Measurements from ENCODE around the gene SUSD3.

The SUSD3 gene

DNA sequence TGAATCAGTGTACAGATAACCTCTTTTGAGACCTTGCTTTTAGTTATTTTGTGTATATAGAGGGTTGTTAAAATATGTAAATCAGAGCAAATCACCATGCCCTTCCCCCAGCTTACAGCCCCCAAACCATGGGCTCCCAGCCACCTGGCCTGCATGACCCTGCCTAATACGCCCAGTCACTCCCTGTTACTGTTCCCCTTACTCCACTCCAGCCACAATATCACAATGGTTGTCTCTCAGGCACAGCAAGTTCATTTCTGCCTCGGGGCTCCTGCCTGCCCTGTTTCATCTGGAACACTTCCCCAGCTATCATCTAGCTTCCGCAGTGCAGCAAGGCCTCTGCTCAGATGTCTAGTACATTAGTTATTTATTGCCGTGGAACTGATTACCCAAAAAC lies 32.6 kb downstream of the SUSD3 start:
- Histone ChIP-seq H3K79me2 (ENCODE audit: insufficient read depth, low read length) (no peaks in the 10 kb centered on the region), H3K27me3 (ENCODE audit: insufficient read depth, low read length, poor library complexity) (no peaks in the 10 kb centered on the region), H3K36me3 (ENCODE audit: insufficient read depth, low read length) (no peaks in the 10 kb centered on the region), H3K9me3 (ENCODE audit: insufficient read depth, low read length, severe bottlenecking) (no peaks in the 10 kb centered on the region), H3K9ac (ENCODE audit: low read depth, low read length) (no peak overlapping the region), H4K20me1 (ENCODE audit: insufficient read depth, low read length) (no peaks in the 10 kb centered on the region), H3K4me2 (ENCODE audit: insufficient read depth, low read length) (no peak overlapping the region), H3K4me3 (ENCODE audit: low read depth in 1 of 2, low read length in 2 of 2) (no peak overlapping the region), H3K4me1 (ENCODE audit: insufficient read depth, low read length) (peaks cover 11% of the 10 kb centered on the region), H3K27ac (ENCODE audit: low read length) (no peak overlapping the region), H2AFZ (ENCODE audit: low read depth, low read length) (no peak overlapping the region)
- no peak for DNase-seq
- TF ChIP-seq, protein P1, sequence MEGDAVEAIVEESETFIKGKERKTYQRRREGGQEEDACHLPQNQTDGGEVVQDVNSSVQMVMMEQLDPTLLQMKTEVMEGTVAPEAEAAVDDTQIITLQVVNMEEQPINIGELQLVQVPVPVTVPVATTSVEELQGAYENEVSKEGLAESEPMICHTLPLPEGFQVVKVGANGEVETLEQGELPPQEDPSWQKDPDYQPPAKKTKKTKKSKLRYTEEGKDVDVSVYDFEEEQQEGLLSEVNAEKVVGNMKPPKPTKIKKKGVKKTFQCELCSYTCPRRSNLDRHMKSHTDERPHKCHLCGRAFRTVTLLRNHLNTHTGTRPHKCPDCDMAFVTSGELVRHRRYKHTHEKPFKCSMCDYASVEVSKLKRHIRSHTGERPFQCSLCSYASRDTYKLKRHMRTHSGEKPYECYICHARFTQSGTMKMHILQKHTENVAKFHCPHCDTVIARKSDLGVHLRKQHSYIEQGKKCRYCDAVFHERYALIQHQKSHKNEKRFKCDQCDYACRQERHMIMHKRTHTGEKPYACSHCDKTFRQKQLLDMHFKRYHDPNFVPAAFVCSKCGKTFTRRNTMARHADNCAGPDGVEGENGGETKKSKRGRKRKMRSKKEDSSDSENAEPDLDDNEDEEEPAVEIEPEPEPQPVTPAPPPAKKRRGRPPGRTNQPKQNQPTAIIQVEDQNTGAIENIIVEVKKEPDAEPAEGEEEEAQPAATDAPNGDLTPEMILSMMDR (IDR thresholded peaks at IDR 0.05; ENCODE audit: borderline replicate concordance, extremely low read depth, low read length, poor library complexity, severe bottlenecking) = no peak
- no peak for TF ChIP-seq EZH2 (IDR thresholded peaks at IDR 0.05; ENCODE audit: borderline replicate concordance, low read depth, low read length, severe bottlenecking)
- ATAC-seq (ENCODE audit: insufficient read depth, low read depth) = no peak

DNA sequence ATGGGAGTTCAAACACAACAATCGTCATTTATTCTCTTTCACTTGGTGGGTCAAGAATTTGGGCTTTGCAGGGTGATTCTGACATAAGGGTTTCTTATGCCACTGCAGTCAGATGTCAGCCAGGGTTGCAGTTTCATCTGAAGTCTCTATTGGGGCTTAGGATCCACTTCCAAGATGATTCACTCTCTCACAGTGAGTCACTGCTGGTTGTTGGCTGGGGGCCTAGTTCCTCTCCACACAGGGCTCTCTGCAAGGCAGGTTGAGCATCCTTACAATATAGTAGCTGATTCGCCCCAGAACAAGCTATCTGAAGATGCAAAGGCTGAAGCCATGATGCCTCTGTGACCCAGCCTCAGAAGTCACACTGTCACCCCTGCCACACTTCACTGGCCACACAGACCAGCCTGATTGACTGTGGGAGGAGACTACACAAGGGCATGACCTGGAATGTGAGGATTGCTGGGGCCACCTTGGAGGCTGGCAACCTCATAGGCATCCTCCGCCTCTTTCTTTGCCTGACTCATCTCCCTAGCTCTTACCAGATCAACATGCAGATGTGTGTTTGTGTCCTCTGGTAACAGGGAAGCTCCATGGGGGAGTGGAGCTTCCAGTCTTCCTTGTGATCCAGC lies 33.1 kb downstream of the SUSD3 start:
- no peaks in the 10 kb centered on the region for H4K20me1 ChIP-seq (ENCODE audit: insufficient read depth, low read length)
- no peaks in the 10 kb centered on the region for H3K9me3 ChIP-seq (ENCODE audit: insufficient read depth, low read length, severe bottlenecking)
- TF ChIP-seq, protein P1 (IDR thresholded peaks at IDR 0.05; ENCODE audit: borderline replicate concordance, extremely low read depth, low read length, poor library complexity, severe bottlenecking) = no peak
- no peak for TF ChIP-seq EZH2 (IDR thresholded peaks at IDR 0.05; ENCODE audit: borderline replicate concordance, low read depth, low read length, severe bottlenecking)
- H3K9ac ChIP-seq (ENCODE audit: low read depth, low read length) = no peak overlapping the region
- ATAC-seq (ENCODE audit: insufficient read depth, low read depth) (no peak), DNase-seq (no peak)
- no peak overlapping the region for H3K4me2 ChIP-seq (ENCODE audit: insufficient read depth, low read length)
- H3K36me3 ChIP-seq (ENCODE audit: insufficient read depth, low read length) = no peaks in the 10 kb centered on the region; the same call in 1 of the 2 replicates
- no peak overlapping the region for H3K4me3 ChIP-seq (ENCODE audit: low read depth in 1 of 2, low read length in 2 of 2)
- H2AFZ ChIP-seq (ENCODE audit: low read depth, low read length) = no peak overlapping the region
- no peaks in the 10 kb centered on the region; the same call in 1 of the 2 replicates for H3K79me2 ChIP-seq (ENCODE audit: insufficient read depth, low read length)
- H3K27me3 ChIP-seq (ENCODE audit: insufficient read depth, low read length, poor library complexity) = no peaks in the 10 kb centered on the region
- H3K4me1 ChIP-seq (ENCODE audit: insufficient read depth, low read length) = peaks cover 14% of the 10 kb centered on the region
- no peak overlapping the region for H3K27ac ChIP-seq (ENCODE audit: low read length)

DNA sequence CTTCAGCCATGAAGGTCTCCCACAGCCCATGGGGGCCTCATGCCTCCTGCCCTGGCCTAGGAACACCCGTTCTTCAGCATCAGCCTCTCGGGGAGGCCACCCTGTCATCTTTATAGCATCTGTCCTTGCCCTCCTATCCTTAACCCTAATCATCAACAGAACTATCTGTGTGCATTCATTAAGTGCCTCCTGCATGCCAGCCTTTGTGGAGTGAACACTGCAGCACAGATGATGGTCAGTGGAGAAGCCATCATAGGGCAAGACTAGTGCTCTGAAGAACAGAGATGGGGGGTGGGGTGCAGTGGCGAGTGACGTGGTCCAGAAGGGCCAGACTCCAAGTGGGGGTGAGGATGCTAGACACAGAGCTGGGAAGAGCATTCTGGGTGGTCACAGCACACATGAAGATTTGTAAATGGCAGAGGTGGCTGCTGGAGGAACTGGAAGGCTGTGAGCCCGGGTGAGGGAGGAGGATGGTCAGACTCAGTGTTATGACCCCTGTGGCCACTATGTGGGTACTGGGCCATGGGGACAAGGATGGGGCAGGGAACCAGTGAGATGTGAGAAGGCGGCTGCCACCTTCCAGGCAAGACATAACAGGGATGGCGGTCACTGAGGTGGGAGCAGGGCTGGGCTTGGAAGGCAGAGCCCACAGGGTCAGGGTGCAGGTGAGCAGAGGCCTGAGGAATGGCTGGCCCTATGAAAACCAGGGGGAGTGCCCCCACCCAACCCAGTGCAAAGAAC lies 33.9 kb downstream of the SUSD3 start:
- peaks cover 22% of the 10 kb centered on the region for H3K4me1 ChIP-seq (ENCODE audit: insufficient read depth, low read length)
- H3K9ac ChIP-seq (ENCODE audit: low read depth, low read length) = no peak overlapping the region
- H3K27me3 ChIP-seq (ENCODE audit: insufficient read depth, low read length, poor library complexity) = no peaks in the 10 kb centered on the region
- TF ChIP-seq, protein P1 (IDR thresholded peaks at IDR 0.05; ENCODE audit: borderline replicate concordance, extremely low read depth, low read length, poor library complexity, severe bottlenecking) = no peak
- no peak for TF ChIP-seq EZH2 (IDR thresholded peaks at IDR 0.05; ENCODE audit: borderline replicate concordance, low read depth, low read length, severe bottlenecking)
- no peaks in the 10 kb centered on the region for H3K9me3 ChIP-seq (ENCODE audit: insufficient read depth, low read length, severe bottlenecking)
- H3K4me2 ChIP-seq (ENCODE audit: insufficient read depth, low read length) = no peak overlapping the region
- no peak overlapping the region for H2AFZ ChIP-seq (ENCODE audit: low read depth, low read length)
- ATAC-seq (ENCODE audit: insufficient read depth, low read depth) (no peak), DNase-seq (no peak)
- H4K20me1 ChIP-seq (ENCODE audit: insufficient read depth, low read length) = no peaks in the 10 kb centered on the region
- no peak overlapping the region for H3K27ac ChIP-seq (ENCODE audit: low read length)
- H3K79me2 ChIP-seq (ENCODE audit: insufficient read depth, low read length) = peaks cover 8% of the 10 kb centered on the region; the same call in 1 of the 2 replicates
- H3K4me3 ChIP-seq (ENCODE audit: low read depth in 1 of 2, low read length in 2 of 2) = no peak overlapping the region
- H3K36me3 ChIP-seq (ENCODE audit: insufficient read depth, low read length) = no peaks in the 10 kb centered on the region; the same call in 1 of the 2 replicates
